H1 (cell line): Measurements from ENCODE around the gene USP43. TPM values are rescaled to one million over a fixed set of nuclear protein-coding genes. Genes with fewer than 3 reads are reported as not detected.
A peak's percentile ranks its signal among the peaks of the same experiment; 100 is the strongest.

Experiments used
- EP300 ChIP-seq, 2 experiments: IDR thresholded peaks; 1 replicate in 1 of 2; 2 replicates in 1 of 2; pipeline ENCODE4 v1.6.1; 2011 to 2012; ENCODE audit warnings: low read depth in 2 of 2, low read length in 2 of 2, mild to moderate bottlenecking in 2 of 2, borderline replicate concordance in 1 of 2, inconsistent platforms in 1 of 2, moderate library complexity in 1 of 2
- KDM5A ChIP-seq: fragments of 200-600 bp; IDR thresholded peaks from 2 replicates; pipeline ENCODE4 v1.7.1; 2012; ENCODE audit warnings: mild to moderate bottlenecking, low read length, inconsistent platforms, mixed read lengths
- NANOG ChIP-seq: IDR thresholded peaks from 2 replicates; pipeline ENCODE4 v1.6.1; 2011; ENCODE audit warnings: low read length, low read depth, mild to moderate bottlenecking, inconsistent platforms; ENCODE audit not compliant: insufficient read depth, poor library complexity, severe bottlenecking
- POLR2AphosphoS5 ChIP-seq: IDR thresholded peaks from 2 replicates; pipeline ENCODE4 v1.6.1; 2011; ENCODE audit warnings: low read depth, low read length
- RFX5 ChIP-seq: IDR thresholded peaks from 2 replicates; pipeline ENCODE4 v1.6.1; 2011; ENCODE audit warnings: low read depth, low read length, improper control_type of control experiment, borderline replicate concordance
- TAF1 ChIP-seq: IDR thresholded peaks from 2 replicates; pipeline ENCODE4 v1.6.1; 2011; ENCODE audit warnings: mild to moderate bottlenecking, low read depth, low read length
- TAF7 ChIP-seq: optimal IDR thresholded peaks from 2 replicates; pipeline ENCODE3; 2011; ENCODE audit warnings: low read depth, mild to moderate bottlenecking, inconsistent platforms, low read length, moderate library complexity, borderline replicate concordance
- polyA plus RNA-seq, 7 experiments: library from polyadenylated mRNA; depleted of rRNA in 3 of 7; stranded (reverse) in 5 of 7; unstranded in 2 of 7; fragments of >200 nt in 5 of 7; fragments of 200-250 nt in 2 of 7; gene quantifications; 1 replicate in 5 of 7; 2 replicates in 1 of 7; 4 replicates in 1 of 7; pipeline versions ENCODE4 v1.2.1 to v1.2.3, GENCODE V29; 2011 to 2013; ENCODE audit warnings: missing spikeins in 2 of 7, mixed read lengths in 2 of 7
- total RNA-seq: library from RNA; stranded (reverse); fragmentation: NEBNext Ultra II Directional; extraction: Animal tissue kit (Norgen Biotek cat#: 25700); gene quantifications from 2 replicates; pipeline ENCODE4 v1.2.1, GENCODE V29; 2021
- TF ChIP-seq, protein P1 (sequence below): IDR thresholded peaks from 2 replicates; pipeline ENCODE4 v1.6.1; 2012; ENCODE audit warnings: low read length, inconsistent platforms

Gene USP43
- total and polyA plus RNA-seq, 2 of the 8 experiments (the other 6 are each of a cell fraction or from before 2014, with no cell fraction given) = 3.0 to 7.2 TPM

DNA sequence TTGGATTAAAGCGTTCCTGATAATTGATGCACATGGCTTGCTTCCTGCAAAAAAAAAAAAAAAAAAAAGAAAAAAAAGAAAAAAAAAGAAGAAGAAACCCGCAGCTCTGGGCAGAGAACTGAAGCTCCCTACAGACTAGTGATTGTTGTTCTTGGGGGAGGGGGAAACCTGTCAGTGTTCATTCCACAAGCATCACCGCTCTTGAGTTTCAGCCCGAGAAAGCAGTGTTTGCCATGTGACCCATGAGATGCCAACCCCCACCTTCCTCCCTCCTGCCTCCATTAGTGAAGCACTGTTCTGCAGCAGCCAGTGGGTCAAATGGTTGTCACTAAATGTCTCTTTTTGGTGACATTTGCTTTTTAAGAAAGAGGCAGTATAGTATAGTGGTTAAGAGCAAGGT, 1.7 kb downstream of the USP43 start (continued):
- TF ChIP-seq POLR2AphosphoS5 = no peak
- TF ChIP-seq RFX5 = no peak
- TF ChIP-seq TAF7 = no peak
- TF ChIP-seq KDM5A = no peak
- 0 out of 2 replicates have a peak, but pooled peaks have one; percentile 16 for TF ChIP-seq TAF1
- TF ChIP-seq, protein P1, sequence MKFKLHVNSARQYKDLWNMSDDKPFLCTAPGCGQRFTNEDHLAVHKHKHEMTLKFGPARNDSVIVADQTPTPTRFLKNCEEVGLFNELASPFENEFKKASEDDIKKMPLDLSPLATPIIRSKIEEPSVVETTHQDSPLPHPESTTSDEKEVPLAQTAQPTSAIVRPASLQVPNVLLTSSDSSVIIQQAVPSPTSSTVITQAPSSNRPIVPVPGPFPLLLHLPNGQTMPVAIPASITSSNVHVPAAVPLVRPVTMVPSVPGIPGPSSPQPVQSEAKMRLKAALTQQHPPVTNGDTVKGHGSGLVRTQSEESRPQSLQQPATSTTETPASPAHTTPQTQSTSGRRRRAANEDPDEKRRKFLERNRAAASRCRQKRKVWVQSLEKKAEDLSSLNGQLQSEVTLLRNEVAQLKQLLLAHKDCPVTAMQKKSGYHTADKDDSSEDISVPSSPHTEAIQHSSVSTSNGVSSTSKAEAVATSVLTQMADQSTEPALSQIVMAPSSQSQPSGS = no peak
- TF ChIP-seq NANOG = no peak
- no peak for TF ChIP-seq EP300 (IDR thresholded peaks at IDR 0.05; ENCODE audit: borderline replicate concordance in 1 of 2, low read depth in 2 of 2, low read length in 2 of 2)
